ENCODE data around the gene ANKRD60.

ANKRD60 gene, protein sequence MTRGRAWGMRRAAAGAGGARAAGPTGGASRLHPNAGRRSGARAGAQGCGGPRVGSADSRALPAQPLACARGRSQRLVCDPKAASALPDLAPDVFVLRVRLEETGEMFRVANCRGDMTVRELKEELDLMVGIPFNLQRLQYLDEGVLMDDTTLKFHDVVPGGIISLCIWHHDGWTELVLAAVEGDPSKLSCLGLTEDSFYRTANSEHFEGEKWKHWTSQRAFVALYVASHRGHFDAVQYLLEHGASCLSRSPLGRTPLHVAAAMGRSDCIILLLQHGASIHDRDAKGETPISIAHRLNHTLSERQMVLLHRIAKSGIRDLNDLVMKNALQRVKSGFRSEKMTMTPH

DNA sequence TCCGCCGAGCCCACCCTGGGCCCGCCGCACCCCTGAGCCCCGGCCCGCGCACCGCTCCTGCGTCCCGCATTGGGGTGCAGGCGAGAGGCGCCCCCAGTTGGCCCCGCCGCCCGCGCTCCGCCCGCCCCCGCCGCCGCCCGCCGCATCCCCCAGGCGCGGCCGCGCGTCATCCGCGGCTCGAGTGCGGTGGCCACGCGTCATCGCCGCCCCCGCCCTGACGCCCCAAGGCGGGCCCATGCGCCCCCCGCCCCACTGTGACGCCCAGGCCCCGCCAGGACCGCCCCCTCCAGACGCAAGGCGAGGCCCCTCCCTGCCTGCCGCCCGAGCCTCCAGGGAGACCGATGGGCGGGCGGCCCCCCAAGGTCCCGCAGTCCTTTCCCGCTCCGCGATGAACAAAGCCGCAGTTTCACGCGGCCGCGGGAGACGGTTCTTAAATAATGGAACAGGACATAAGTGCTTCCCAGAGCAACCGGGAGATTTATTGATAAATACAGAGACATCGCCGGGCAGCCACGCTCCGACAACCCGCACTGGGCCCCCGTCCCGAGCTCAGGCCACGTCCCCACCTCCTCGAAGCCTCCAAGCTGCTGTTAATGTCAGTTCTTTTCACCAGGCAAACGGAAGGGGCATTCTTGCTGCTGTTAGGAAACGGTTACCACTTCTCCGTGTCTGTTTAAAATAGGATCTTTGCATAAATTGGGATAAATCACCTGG, at the start of gene ANKRD60:
TSS of gene ANKRD60 (minus strand) at position 170 of the 714 bp plus-strand sequence. CDS start at position 170, 0 bp downstream.
- DNase-seq, result no peak

DNA sequence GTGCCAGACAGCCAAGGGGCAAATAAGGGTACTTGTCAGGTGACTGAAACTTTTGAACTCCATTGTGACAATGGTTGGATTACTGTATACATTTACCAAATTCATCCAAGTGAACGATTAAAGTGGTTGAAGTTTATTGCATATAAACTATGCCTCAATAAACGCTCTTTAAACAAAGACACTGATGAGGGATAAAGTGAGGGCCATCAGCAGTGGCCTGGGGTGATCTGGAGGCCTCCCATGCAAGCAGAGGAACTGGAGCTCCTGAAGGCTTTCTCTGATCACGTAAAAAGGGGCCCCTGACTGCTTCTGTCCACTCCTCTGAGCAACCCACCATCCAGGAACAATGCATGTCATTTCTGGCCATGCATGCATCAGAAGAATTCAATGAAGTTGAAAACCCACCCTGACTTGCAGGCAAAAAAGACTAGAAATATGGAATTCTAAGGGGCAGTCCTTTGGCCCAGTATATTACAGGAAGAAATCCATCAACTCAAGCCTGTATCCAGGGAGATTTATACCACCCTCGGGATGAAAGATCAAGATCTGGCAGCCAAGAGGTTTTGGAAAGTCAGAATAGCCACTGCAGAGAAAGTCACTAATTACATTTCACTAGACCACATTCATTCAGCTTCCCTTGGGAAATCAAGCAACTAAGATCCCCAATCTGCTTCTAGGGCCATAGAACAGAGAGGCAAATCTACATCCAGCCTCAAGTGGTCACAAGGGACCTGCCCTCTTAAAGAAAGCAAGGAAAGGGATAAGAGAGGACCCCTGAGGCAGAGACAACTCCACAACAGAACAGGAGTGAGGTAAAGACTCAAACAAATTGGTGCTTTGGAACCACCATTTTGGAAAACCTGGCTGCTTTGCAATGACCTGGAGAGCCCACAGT, 49.4 kb upstream of the ANKRD60 start:
- DNase-seq, result no peak

DNA sequence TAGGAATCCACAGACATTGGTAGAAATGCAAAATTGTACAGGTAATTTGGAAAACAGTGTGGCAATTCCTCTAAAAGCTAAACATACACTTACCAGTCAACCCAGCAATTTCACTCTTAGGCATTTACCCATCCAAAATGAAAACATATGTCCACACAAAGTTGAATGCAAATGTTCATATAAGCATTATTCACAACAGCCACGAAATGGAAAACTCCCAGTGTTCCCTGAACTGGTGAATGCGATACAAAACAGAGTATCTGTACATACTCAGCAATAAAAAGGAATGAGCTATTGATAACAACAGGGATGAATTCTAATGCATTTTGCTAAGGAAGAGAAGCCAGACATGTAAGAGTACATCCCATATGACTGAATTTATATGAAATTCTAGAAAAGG, 48.7 kb upstream of the ANKRD60 start:
- no peak for DNase-seq

DNA sequence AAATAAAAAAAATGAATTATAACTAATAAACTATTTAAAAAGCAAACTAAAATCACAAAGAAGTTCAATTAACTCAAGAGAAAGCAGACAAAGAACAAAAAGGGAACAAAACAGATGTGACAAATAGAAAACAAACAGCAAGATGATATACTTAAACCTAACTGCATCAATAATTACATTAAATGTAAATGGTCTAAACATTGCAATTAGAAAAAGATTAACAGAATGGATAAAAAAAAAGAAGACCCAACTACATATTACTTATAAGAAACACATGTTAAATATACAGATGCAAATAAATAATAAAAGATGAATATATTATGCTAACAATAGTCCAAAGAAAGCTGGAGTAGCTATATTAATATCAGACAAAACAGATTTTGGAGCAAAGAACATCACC, 45.9 kb upstream of the ANKRD60 start:
- DNase-seq, result no peak

DNA sequence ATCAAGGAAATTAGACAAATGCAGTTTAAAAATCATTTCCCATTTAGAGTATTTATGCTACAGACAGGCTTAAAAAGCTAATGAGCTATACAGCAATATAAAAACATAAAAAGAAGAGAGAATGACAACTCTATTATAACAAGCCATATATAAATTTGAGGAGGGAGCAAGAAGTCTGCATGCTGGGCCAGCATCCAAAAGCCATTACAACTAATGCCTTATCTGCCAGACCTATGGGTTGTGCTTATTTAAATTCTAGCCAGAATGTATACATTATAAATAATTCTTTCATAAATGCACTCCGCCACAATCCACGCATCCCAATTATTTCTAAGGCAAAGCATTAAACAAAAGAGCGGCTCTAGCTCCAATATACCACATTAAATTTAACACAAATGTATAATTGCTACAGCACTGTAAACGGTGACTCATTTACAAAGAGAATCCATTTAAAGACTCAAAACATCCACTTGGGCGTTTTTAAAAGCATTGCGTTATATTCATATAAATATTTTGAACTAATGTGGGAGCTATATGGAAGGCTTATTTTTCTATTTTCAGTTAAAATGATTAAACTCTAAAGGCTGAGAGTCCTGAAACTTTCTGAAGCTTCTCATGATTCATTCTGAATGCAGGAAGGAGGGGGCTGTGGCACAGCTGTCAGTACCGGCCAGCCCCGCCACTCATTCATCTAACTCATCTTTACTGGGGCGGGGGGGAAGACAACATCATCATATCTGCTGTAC, 43.3 kb upstream of the ANKRD60 start:
- no peak for DNase-seq

DNA sequence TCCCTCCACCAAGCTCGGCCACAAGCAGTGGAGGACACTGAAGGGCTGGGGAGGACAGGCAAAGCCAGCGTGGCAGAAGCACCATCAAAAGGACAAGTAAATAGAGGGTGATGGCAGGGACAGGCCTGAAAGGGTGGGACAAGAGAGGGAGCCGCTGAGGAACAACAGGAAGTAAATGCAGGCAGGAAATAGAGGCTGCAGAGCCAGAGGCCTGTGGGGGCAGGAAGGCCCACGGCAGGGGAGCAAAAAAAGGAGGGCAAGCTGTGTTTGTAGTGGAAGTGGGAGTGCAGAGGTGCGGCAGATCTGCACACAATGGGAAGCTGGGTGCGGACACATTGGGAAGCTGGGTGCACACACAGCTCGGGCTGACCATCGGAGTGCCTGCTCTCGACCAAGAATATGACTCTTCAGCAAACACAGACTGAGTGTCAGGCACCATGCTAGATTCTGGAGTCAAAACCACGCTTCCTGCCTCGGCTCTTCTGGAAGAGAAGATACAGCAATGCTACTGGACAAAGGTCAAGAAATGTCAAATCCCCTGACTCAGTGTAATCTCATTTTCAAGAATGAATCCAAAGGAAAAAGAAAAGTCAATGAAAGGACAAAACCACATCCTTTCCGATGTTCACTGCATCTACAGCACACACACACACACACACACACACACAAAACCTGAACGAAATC, 40.6 kb upstream of the ANKRD60 start:
- DNase-seq, result no peak

DNA sequence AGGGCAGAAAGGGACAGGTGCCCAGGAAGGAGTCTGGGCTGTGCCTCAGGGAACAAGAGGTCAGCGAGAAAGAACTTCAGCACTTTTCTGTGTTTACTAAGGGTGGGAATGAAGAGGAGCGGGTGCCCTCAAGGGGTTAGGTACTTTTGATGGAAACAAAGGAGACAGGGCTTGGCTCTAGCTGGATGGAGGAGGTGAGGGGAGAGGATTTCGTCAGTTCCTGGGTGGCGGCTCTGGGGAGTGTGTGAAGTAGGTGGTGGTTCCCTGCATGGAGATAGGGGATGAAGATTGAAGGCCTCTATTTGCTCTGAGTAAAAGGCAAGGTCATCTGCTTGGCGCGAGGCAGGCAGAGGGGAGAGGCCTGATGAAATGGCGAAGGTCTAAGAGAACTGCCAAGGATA, 40.0 kb upstream of the ANKRD60 start:
- no peak for DNase-seq

DNA sequence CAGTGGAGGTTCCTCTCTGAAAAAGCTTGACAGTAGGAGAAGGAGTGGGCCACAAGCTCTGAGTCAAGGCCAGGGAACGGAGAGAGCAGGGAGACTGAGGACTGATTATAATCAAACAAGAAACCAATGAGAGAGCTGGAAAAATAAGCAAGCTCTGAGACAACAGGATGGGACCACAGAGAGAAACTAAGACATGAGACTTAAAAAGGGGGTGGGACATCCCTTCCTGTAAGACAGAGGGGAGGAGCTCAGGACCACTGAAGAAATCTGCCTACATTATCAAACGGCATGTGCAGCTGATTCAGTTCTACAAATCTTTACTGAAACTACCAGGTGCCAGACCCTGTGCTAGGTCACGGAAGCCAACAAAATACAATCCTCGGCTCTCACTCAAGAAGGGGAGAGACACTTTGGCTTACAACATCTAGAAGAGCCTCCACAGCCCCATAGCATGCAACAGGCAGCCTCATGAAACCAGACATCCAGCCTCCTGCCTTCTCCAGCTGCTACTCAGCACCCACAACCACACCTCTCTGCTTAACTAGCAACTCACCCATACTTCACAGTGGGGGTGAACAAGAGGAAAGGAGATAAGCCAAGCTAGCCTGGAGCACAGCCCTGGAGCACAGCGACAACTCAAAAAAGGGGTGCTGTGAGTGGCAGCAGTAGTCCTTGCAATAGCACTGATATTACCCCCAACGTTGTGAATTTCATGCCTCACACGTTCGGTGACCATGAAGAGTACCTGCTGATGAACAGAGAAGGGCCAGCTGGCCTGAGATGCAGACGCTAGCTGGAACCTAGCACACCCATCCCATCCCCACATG, 39.1 kb upstream of the ANKRD60 start:
- no peak for DNase-seq

DNA sequence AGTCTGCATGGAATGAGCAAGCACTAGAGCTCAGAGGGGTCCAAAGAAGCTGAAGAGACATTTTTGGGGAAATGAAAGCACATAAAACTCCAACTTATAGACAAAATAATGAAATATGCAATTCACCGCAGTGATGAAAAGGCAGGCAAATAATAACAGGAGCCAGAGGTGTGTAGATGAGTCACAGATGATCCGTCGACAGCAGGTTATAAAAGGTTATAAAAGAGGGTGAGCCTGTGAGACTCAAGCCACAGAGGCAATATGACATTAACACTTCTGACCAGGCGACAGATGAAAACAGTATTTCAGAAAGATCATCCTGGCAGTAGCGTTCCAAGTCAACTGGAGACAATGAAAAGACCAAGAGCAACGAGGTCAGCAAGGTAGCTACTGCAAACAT, 35.8 kb upstream of the ANKRD60 start:
- no peak for DNase-seq

DNA sequence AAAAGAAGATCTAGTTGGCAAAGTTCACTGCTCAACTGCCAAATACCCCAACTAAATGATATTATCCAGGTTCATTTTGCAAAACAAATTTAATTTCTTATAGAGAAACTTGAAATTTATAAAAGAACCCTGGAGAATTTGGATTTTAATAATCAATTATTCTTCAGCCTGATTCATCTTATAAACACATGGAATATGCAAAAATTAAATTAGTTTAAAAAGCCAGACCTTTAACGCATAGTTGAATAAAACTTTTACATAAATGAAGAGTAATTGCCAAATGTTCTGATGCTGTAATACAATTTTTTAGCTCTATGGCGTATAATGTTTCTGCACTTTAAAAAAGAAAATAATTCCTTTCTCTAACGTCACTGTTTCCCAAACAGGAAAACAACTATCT, 33.2 kb upstream of the ANKRD60 start:
- DNase-seq, result no peak

DNA sequence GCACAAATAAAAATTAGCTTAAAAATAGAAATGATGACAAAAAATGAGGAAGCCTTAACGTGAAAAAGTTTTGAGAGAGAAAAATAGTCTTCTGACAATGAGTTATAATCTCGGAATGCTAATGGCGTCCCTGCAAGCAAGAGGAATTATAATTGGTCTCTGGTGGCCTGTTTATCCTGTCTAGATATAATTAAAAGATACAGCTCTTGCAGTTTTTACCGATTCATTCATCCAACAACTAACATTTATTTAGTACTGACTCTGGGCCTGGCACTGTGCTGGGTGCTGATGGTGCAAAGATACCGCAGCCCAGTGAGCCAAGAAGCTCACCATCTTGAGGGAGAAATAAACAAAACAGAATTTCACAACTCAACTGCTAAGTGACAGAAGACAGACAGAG, 31.6 kb upstream of the ANKRD60 start:
- DNase-seq, result no peak

DNA sequence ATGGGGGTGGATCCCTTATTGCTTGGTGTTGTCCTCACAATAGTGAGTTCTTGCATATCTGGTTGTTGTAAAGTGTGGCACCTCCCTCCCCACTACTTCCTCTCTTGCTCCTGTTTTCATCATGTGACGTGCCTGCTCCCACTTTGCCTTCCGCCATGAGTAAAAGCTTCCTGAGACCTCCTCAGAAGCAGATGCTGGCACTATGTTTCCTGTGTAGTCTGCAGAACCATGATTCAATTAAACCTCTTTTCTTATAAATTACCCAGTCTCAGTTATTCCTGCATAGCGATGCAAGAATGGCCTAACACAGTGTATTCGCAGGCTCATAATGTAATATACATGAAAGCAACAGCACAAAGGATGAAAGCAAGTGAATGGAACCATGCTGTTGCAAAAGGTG, 28.4 kb upstream of the ANKRD60 start:
- DNase-seq, result no peak

DNA sequence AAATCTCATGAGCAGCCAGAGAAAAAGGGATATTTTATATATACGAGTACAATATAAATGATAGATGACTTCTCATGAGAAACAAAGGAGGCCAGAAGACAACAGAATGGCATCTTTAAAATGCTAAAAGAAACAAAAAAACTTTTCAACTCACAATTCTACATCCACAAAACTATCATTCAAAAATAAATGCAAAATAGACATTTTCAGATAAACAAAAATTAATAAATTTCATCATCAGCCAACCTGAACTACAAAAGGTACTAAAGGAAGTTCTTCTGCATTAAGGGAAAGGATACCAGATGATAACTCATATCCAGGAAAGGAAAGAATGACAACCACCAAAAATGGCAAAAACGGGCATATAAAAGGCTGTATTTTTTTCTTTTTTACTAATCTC, 27.9 kb upstream of the ANKRD60 start:
- DNase-seq, result no peak

DNA sequence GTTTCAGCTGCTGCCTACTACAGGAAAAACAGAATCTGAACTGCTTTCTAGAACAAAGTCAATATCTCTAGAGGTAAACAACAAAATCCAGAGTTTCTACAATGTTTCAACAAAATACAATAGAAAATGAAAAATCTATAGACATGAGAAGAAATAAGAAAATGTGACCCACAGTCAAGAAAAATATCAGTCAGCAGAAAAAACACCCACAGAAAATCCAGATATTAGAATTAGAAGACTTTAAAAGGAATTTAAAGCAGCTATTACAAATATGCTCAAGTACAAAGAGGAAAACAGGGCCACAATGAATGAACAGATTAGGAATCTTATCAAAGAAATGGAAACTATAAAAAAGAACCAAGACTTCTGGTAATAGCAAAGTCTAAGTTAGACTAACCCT, 26.4 kb upstream of the ANKRD60 start:
- no peak for DNase-seq

DNA sequence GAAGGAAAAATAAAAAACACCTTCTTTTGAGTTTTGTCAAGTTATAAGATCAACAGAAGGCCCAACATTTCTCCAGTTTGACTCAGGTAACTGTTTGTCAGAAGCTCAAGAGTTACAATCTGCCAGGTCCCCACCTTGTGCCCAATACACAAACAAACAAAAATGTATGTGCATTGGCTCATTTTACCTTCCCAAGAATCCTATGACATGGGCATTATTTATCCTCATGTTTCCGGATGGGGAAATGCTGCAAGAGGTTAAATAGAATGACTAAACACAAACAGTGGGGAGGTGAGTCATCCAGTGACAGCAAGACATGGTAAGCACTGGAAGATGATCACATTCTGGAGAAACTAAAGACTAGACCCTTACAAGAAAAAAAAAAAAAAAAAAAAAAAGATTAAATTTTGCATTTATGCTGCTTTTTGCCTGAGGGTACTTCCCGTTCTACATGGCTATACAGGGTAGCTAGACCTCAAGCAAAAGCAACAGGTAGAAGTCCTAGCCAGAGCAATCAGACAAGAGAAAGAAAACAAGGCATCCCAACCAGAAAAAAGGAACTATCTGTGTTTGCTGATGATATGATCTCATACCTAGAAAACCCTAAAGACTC, 23.6 kb upstream of the ANKRD60 start:
- no peak for DNase-seq

DNA sequence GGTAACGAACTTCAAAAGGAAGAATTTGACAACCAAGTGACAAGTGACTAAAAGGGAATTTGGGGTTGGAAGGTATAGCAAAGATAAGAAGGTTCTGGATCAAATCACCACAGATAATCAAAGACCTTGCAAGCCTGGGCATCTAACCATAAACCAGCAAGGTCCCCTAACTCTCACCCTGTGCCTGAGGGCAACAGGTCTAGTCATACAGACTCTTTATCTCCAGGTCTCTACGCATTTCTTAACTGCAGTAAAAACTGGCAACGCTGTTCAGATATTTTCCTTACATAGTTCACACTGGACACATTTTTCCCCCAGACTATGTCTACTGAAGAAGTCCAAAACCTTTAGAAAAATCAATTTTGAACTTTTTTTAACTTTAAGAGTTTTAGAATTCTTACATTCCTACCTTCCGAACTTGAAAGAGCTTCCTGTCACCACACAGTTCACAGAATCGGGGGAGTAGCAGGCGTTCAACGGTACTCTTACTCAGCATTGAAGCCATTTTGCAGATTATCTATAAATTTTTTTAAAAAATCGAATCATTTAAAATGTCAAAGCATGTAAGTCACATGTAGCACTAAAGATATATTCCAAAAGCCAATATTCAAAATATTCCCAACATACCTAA, 23.0 kb upstream of the ANKRD60 start:
- DNase-seq, result no peak

DNA sequence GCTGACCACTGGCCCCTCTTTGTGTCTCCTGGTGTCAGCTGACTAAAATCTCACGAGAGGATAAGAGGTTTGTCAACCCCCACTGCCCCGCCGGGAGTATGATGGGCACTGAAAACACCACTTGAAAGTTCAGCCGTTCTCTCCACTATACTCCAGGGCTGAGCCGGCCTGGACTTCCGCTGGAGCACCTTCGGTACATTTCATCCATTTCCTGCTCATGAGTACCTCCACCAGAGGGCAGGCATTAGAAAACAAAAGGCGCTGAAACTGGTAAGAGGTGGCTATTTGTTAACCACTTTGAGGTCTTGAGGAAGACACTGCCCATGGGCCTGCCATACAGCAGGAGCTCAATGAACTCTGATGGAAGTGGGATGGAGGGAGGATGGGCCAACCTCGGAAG, 17.9 kb upstream of the ANKRD60 start:
- no peak for DNase-seq

DNA sequence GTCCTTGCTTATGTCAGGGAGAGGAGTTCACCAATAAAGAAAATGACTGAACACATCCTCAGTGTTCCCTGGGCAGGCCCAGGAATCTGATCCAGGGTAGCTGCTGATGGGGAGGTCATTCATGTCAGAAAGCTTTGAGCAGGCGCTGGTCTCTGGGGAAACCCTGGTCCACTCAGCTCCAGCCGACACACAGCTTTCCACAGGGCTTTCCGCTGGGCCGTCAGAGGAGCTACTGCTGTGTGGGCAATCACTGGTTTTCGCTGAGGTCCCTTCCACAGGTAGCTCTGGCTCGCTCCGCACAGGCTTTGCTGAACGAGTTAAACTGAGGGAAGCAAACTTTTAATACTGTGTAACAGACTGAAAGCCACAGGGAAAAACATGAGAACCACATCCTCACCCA, 17.5 kb upstream of the ANKRD60 start:
- no peak for DNase-seq

DNA sequence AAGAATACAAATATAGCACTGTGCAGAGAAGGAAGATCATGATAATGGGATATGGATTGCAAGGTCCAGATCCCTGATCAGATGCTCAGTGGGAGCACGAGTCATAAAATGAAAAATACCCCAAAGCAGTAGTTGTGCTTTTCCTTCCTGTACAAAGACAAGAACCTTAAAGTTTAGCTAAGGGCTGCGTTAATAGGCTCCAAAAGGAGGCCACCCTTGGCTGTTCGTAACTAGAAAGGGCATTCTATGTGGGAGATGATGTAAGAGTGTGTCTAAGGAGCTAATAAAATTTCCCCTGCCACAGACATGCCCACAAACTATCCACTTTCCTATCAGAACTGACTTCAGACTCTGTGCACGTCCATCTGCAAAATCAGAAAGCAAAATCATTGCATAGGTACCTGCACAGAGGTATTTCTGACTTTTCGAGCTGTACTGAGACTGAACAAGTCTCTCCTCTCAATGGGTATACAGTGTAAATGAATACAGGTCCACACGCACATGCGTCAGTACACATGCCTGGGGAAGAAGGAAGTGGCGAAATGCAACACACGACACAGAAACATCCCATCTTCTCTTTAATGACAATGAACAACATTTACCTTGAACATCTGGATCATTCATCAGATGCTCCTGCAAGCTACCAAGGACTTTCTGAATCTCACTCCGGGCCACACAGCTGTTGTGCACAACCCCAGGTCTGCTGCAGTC, 16.9 kb upstream of the ANKRD60 start:
- no peak for DNase-seq

All from NCI-H1048 (cell line).